ENCODE data around the gene GPR35.

Gene GPR35

DNA sequence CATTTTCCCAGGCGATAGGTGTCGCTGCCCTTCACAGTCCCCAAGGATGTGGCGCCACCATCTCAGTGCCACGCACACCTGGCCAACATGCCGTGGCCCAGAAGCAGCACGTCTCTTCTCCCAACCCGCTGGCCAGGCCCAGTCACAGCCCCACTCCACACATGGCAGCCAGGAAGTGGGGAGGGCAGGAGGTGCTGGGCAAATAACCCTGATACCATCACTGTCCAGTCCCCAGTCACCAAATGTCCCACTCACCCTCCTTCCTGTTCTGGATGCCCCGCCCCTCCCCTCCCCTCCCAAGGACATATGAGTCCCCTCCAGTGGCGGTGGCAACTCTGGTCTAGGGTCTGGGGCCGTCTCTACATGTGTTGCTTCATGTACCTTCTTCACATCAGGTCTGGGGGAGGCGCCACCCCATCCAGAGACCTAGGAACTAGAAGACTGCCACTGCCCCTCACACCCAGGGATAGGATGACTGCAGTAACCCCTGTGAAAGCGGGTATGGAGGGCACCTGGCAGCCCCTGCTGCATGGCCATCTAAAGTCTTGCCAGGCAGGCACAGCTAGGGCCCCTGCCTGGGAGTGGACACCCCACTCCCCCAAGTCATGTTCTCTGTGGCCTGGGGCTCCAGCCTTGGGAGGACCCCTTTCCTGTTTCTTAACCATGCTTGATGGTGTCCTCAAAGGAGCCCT is 46.1 kb upstream of the GPR35 start:
- peaks cover 42% of the 10 kb centered on the region for H3K79me2 ChIP-seq (ENCODE audit: insufficient read depth, low read length)
- no peak overlapping the region for H2AFZ ChIP-seq (ENCODE audit: low read depth, low read length)
- DNase-seq (no peak), ATAC-seq (ENCODE audit: insufficient read depth, low read depth) (no peak; the same call in 2 of the 3 replicates)
- H4K20me1 ChIP-seq (ENCODE audit: insufficient read depth, low read length), result peaks cover 64% of the 10 kb centered on the region
- H3K27ac ChIP-seq (ENCODE audit: low read length), result no peak overlapping the region
- no peaks in the 10 kb centered on the region for H3K27me3 ChIP-seq (ENCODE audit: insufficient read depth, low read length, poor library complexity)
- TF ChIP-seq, protein P1, sequence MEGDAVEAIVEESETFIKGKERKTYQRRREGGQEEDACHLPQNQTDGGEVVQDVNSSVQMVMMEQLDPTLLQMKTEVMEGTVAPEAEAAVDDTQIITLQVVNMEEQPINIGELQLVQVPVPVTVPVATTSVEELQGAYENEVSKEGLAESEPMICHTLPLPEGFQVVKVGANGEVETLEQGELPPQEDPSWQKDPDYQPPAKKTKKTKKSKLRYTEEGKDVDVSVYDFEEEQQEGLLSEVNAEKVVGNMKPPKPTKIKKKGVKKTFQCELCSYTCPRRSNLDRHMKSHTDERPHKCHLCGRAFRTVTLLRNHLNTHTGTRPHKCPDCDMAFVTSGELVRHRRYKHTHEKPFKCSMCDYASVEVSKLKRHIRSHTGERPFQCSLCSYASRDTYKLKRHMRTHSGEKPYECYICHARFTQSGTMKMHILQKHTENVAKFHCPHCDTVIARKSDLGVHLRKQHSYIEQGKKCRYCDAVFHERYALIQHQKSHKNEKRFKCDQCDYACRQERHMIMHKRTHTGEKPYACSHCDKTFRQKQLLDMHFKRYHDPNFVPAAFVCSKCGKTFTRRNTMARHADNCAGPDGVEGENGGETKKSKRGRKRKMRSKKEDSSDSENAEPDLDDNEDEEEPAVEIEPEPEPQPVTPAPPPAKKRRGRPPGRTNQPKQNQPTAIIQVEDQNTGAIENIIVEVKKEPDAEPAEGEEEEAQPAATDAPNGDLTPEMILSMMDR (IDR thresholded peaks at IDR 0.05; ENCODE audit: borderline replicate concordance, extremely low read depth, low read length, poor library complexity, severe bottlenecking), result no peak
- TF ChIP-seq EZH2 (IDR thresholded peaks at IDR 0.05; ENCODE audit: borderline replicate concordance, low read depth, low read length, severe bottlenecking), result no peak
- peaks cover 56% of the 10 kb centered on the region for H3K36me3 ChIP-seq (ENCODE audit: insufficient read depth, low read length)
- H3K4me3 ChIP-seq (ENCODE audit: low read depth in 1 of 2, low read length in 2 of 2), result no peak overlapping the region
- no peak overlapping the region for H3K9ac ChIP-seq (ENCODE audit: low read depth, low read length)
- peaks cover 10% of the 10 kb centered on the region for H3K4me1 ChIP-seq (ENCODE audit: insufficient read depth, low read length)
- H3K9me3 ChIP-seq (ENCODE audit: insufficient read depth, low read length, severe bottlenecking), result no peaks in the 10 kb centered on the region
- no peak overlapping the region for H3K4me2 ChIP-seq (ENCODE audit: insufficient read depth, low read length)

DNA sequence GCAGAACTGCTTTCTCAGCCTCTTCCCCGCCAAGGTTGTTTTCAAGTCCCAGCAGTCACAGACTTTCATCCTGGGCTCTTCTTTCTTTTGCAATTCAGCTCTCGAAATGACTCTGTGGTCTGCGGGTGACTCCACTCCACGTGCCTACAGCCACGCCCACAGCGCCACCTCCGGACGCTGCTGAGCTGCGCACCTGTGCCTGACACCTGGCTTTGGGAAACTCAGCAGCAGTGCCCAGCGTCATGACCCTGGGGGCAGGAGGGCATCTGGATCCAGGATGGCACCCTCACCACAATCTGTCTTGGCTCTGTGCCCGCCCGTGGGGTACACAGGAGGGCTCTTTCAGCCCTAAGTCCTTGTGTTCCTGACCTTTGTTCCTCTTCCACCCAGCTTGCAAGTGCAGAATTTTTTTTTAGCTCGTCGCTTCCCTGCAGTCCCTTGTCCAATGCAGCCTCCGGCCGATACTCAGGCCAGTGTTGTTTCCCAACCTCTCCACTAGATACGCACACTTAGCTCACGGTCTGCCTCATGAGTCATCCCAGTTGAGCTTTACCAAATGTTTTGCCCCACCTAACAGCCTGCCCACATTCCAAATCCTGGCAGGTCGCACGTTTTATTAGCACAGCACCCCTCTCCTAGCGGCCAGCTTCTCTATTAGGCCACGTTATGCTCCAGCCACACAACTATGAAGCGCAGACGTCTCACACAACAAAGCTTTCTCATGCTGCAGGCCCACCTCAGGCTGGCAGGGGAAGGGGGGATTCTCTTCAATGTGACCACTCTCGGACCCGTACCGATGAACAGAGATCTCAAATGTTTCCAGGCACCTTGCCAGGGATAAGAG is 45.3 kb upstream of the GPR35 start:
- no peak overlapping the region for H3K4me3 ChIP-seq (ENCODE audit: low read depth in 1 of 2, low read length in 2 of 2)
- H3K36me3 ChIP-seq (ENCODE audit: insufficient read depth, low read length), result peaks cover 48% of the 10 kb centered on the region
- no peak overlapping the region for H3K9ac ChIP-seq (ENCODE audit: low read depth, low read length)
- H3K4me2 ChIP-seq (ENCODE audit: insufficient read depth, low read length), result no peak overlapping the region
- H3K9me3 ChIP-seq (ENCODE audit: insufficient read depth, low read length, severe bottlenecking), result no peaks in the 10 kb centered on the region
- H4K20me1 ChIP-seq (ENCODE audit: insufficient read depth, low read length), result peaks cover 65% of the 10 kb centered on the region
- no peak for DNase-seq
- no peak overlapping the region for H2AFZ ChIP-seq (ENCODE audit: low read depth, low read length)
- TF ChIP-seq, protein P1 (IDR thresholded peaks at IDR 0.05; ENCODE audit: borderline replicate concordance, extremely low read depth, low read length, poor library complexity, severe bottlenecking), result no peak
- no peak for TF ChIP-seq EZH2 (IDR thresholded peaks at IDR 0.05; ENCODE audit: borderline replicate concordance, low read depth, low read length, severe bottlenecking)
- no peak overlapping the region for H3K27ac ChIP-seq (ENCODE audit: low read length)
- no peak for ATAC-seq (ENCODE audit: insufficient read depth, low read depth)
- no peaks in the 10 kb centered on the region for H3K27me3 ChIP-seq (ENCODE audit: insufficient read depth, low read length, poor library complexity)
- peaks cover 18% of the 10 kb centered on the region for H3K4me1 ChIP-seq (ENCODE audit: insufficient read depth, low read length)
- H3K79me2 ChIP-seq (ENCODE audit: insufficient read depth, low read length), result peaks cover 50% of the 10 kb centered on the region

DNA sequence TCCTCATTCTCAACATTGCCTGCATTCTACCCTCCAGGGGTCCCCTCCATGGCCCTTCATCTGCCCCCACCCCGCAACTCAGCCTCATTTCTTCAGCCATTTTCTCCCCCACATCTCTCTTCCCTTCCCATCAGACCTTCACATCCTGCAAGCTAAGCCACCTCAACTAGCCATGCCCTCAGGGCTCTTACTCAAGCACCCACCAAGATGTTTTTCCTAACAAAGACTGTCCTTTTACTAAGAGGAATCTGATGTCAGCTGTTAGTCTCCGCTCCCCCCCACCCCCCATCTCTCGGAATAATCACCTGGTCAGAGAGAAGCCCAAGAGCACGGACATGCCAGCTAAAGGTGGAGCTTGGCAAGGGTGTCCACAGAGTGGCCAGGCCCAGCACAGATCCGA is 43.5 kb upstream of the GPR35 start:
- H3K36me3 ChIP-seq (ENCODE audit: insufficient read depth, low read length), result peaks cover 30% of the 10 kb centered on the region

More for the DNA sequence above, 43.5 kb upstream of the GPR35 start:
- H4K20me1 ChIP-seq (ENCODE audit: insufficient read depth, low read length), result peaks cover 60% of the 10 kb centered on the region
- no peaks in the 10 kb centered on the region for H3K27me3 ChIP-seq (ENCODE audit: insufficient read depth, low read length, poor library complexity)
- peaks cover 63% of the 10 kb centered on the region for H3K79me2 ChIP-seq (ENCODE audit: insufficient read depth, low read length)
- TF ChIP-seq, protein P1 (IDR thresholded peaks at IDR 0.05; ENCODE audit: borderline replicate concordance, extremely low read depth, low read length, poor library complexity, severe bottlenecking), result no peak
- no peak for TF ChIP-seq EZH2 (IDR thresholded peaks at IDR 0.05; ENCODE audit: borderline replicate concordance, low read depth, low read length, severe bottlenecking)
- H3K4me1 ChIP-seq (ENCODE audit: insufficient read depth, low read length), result peaks cover 26% of the 10 kb centered on the region
- H3K9me3 ChIP-seq (ENCODE audit: insufficient read depth, low read length, severe bottlenecking), result no peaks in the 10 kb centered on the region
- H3K27ac ChIP-seq (ENCODE audit: low read length), result no peak overlapping the region
- ATAC-seq (ENCODE audit: insufficient read depth, low read depth) (no peak), DNase-seq (no peak)
- no peak overlapping the region for H3K9ac ChIP-seq (ENCODE audit: low read depth, low read length)
- no peak overlapping the region for H3K4me2 ChIP-seq (ENCODE audit: insufficient read depth, low read length)
- H2AFZ ChIP-seq (ENCODE audit: low read depth, low read length), result no peak overlapping the region
- no peak overlapping the region for H3K4me3 ChIP-seq (ENCODE audit: low read depth in 1 of 2, low read length in 2 of 2)

All from DND-41 (cell line).